ENCODE results near the gene UCK1.

DNA sequence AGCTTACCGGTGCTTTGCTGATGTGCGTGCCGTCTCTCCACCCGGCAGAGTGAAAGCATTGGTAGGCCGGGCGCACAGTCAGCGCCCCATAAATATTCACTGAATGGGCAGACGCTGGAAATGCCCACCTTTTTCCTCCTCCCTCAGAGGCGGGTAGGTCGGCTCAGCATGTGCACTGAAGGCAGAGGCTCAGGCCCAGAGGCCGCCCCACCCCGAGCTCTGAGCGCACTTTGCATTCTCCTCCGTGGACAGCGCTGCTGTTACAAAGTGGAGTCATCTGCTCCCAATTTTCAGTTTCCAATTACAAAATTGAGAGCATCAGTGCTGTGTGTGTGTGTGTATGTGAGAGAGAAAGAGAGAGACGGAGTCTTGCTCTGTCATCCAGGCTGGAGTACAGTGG, 10.6 kb downstream of the UCK1 start:
- no peak for TF ChIP-seq POLR2A (IDR thresholded peaks at IDR 0.05; ENCODE audit: extremely low read depth, insufficient read length)
- TF ChIP-seq, protein P1, sequence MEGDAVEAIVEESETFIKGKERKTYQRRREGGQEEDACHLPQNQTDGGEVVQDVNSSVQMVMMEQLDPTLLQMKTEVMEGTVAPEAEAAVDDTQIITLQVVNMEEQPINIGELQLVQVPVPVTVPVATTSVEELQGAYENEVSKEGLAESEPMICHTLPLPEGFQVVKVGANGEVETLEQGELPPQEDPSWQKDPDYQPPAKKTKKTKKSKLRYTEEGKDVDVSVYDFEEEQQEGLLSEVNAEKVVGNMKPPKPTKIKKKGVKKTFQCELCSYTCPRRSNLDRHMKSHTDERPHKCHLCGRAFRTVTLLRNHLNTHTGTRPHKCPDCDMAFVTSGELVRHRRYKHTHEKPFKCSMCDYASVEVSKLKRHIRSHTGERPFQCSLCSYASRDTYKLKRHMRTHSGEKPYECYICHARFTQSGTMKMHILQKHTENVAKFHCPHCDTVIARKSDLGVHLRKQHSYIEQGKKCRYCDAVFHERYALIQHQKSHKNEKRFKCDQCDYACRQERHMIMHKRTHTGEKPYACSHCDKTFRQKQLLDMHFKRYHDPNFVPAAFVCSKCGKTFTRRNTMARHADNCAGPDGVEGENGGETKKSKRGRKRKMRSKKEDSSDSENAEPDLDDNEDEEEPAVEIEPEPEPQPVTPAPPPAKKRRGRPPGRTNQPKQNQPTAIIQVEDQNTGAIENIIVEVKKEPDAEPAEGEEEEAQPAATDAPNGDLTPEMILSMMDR (IDR thresholded peaks at IDR 0.05; ENCODE audit: low read depth, low read length) = no peak
- TF ChIP-seq MYC (IDR thresholded peaks at IDR 0.05; ENCODE audit: low read depth, low read length) = no peak
- TF ChIP-seq, protein P2, sequence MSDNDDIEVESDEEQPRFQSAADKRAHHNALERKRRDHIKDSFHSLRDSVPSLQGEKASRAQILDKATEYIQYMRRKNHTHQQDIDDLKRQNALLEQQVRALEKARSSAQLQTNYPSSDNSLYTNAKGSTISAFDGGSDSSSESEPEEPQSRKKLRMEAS (IDR thresholded peaks at IDR 0.05; ENCODE audit: low read depth, low read length) = no peak
